ENCODE results near the gene SLC6A7.

SLC6A7 gene

DNA sequence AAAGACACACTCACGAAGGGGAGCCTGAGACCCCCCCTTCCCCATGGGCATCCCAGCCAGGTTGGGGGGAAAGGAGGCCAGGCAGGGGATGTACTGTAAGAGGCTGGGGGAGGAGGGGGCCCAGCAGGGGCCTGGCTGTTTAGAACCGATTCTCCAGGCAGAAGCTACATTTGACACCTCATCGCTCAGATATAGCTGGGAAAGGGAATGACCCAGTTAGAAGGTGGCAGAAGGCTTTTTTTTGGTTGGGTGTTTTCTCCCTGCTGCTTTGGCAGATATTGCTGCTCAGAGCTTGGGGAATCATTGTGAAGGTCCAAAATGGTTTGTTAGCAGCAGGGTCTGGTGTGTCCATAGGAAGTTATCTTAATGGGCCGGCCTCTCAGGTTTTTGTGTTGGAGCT is 17.3 kb upstream of the SLC6A7 start:
- Histone ChIP-seq H3F3A (ENCODE audit: low read depth) (no peaks in the 10 kb centered on the region), H3K36me3 (ENCODE audit: insufficient read depth, low read length) (no peaks in the 10 kb centered on the region), H3K9ac (ENCODE audit: low read depth, low read length, poor library complexity, severe bottlenecking) (no peak overlapping the region), H3K79me2 (ENCODE audit: insufficient read depth, low read length) (no peaks in the 10 kb centered on the region), H3K9me3 (ENCODE audit: insufficient read depth, low read depth, low read length) (no peaks in the 10 kb centered on the region), H3K27me3 (ENCODE audit: insufficient read depth, low read length, poor library complexity, severe bottlenecking) (no peaks in the 10 kb centered on the region), H3K4me2 (ENCODE audit: low read depth, low read length, poor library complexity, severe bottlenecking) (no peak overlapping the region), H2AFZ (ENCODE audit: low read length) (no peak overlapping the region), H3K9me2 (replicated peaks; ENCODE audit: low read depth, low read length) (no peaks in the 10 kb centered on the region), H3K4me1 (ENCODE audit: insufficient read depth, low read length, poor library complexity, severe bottlenecking) (no peaks in the 10 kb centered on the region), H4K20me1 (ENCODE audit: insufficient read depth, low read length, poor library complexity, severe bottlenecking) (no peaks in the 10 kb centered on the region), H3K4me3 (ENCODE audit: low read length, poor library complexity, severe bottlenecking) (no peak overlapping the region)
- TF ChIP-seq EZH2phosphoT487 (IDR thresholded peaks at IDR 0.05; ENCODE audit: borderline replicate concordance) = no peak
- TF ChIP-seq CTCF (conservative IDR thresholded peaks at IDR 0.05; ENCODE audit: low read length) = no peak

DNA sequence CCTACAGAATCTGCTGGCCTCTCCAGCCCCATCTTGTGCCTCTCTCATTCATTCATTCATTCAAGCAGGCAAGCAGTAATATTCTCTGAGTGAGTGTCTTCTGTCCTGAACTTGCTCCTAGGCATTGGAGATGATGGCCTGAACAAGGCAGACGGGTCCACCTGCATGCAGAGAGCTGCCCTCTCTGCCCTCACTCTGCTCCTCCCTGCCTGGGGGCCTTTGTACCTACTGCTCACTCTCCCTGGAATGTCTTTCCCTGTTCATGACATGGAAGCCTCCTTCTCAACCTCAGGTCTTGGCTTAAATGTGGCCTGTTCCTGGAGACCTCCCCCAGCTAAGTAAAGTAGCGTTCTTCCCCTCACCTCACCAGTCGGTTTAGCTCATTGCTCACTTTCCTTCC is 16.7 kb upstream of the SLC6A7 start:
- Histone ChIP-seq H3K36me3 (ENCODE audit: insufficient read depth, low read length) (no peaks in the 10 kb centered on the region), H2AFZ (ENCODE audit: low read length) (no peak overlapping the region), H3K4me1 (ENCODE audit: insufficient read depth, low read length, poor library complexity, severe bottlenecking) (no peaks in the 10 kb centered on the region), H4K20me1 (ENCODE audit: insufficient read depth, low read length, poor library complexity, severe bottlenecking) (no peaks in the 10 kb centered on the region), H3F3A (ENCODE audit: low read depth) (no peaks in the 10 kb centered on the region), H3K27me3 (ENCODE audit: insufficient read depth, low read length, poor library complexity, severe bottlenecking) (no peaks in the 10 kb centered on the region), H3K9me2 (replicated peaks; ENCODE audit: low read depth, low read length) (no peaks in the 10 kb centered on the region), H3K79me2 (ENCODE audit: insufficient read depth, low read length) (no peaks in the 10 kb centered on the region), H3K4me2 (ENCODE audit: low read depth, low read length, poor library complexity, severe bottlenecking) (no peak overlapping the region), H3K4me3 (ENCODE audit: low read length, poor library complexity, severe bottlenecking) (no peak overlapping the region), H3K9ac (ENCODE audit: low read depth, low read length, poor library complexity, severe bottlenecking) (no peak overlapping the region), H3K9me3 (ENCODE audit: insufficient read depth, low read depth, low read length) (no peaks in the 10 kb centered on the region)
- TF ChIP-seq CTCF (conservative IDR thresholded peaks at IDR 0.05; ENCODE audit: low read length) = no peak
- no peak for TF ChIP-seq EZH2phosphoT487 (IDR thresholded peaks at IDR 0.05; ENCODE audit: borderline replicate concordance)

DNA sequence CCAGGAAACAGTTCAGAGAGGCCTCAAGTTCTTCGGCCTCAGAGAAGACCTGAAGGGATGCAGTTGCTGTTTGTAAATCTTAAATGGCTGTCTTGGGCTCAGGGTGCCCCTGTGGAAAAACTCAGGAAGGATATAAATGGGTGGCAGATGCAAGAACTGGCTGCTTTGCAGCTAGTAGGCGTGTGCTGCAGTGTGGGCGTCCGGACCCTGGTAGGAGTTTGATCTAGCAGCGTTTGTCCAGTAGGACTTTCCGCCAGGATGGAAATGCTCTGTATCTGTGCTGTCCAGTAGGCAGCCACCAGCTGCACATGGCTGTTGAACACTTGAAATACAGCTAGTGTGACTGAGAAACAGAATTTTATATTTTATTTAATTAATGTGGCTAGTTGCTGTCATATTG is 15.6 kb upstream of the SLC6A7 start:
- no peak overlapping the region for H2AFZ ChIP-seq (ENCODE audit: low read length)
- no peaks in the 10 kb centered on the region for H3F3A ChIP-seq (ENCODE audit: low read depth)
- no peaks in the 10 kb centered on the region for H3K79me2 ChIP-seq (ENCODE audit: insufficient read depth, low read length)
- H3K9ac ChIP-seq (ENCODE audit: low read depth, low read length, poor library complexity, severe bottlenecking) = no peak overlapping the region
- H3K9me2 ChIP-seq (replicated peaks; ENCODE audit: low read depth, low read length) = no peaks in the 10 kb centered on the region
- no peak overlapping the region for H3K4me3 ChIP-seq (ENCODE audit: low read length, poor library complexity, severe bottlenecking)
- no peak for TF ChIP-seq CTCF (conservative IDR thresholded peaks at IDR 0.05; ENCODE audit: low read length)
- TF ChIP-seq EZH2phosphoT487 (IDR thresholded peaks at IDR 0.05; ENCODE audit: borderline replicate concordance) = no peak
- H3K36me3 ChIP-seq (ENCODE audit: insufficient read depth, low read length) = no peaks in the 10 kb centered on the region
- no peaks in the 10 kb centered on the region for H3K27me3 ChIP-seq (ENCODE audit: insufficient read depth, low read length, poor library complexity, severe bottlenecking)
- no peaks in the 10 kb centered on the region for H3K9me3 ChIP-seq (ENCODE audit: insufficient read depth, low read depth, low read length)
- no peaks in the 10 kb centered on the region for H4K20me1 ChIP-seq (ENCODE audit: insufficient read depth, low read length, poor library complexity, severe bottlenecking)
- H3K4me2 ChIP-seq (ENCODE audit: low read depth, low read length, poor library complexity, severe bottlenecking) = no peak overlapping the region
- no peaks in the 10 kb centered on the region for H3K4me1 ChIP-seq (ENCODE audit: insufficient read depth, low read length, poor library complexity, severe bottlenecking)

Measured in Loucy (cell line).